ENCODE measurements around the gene SLC39A11. TPM values are rescaled to one million over a fixed set of nuclear protein-coding genes. Genes with fewer than 3 reads are reported as not detected.

The SLC39A11 gene
- total RNA-seq, 1 donor from 2014 or later: 26.0 TPM

GRCh38 chr17:73091770-73092522 lies 542 bp downstream of the SLC39A11 start:
- peak in 1 of 2 experiments; percentile 45 for DNase-seq (ENCODE audit: low spot score in 2 of 2, unreplicated experiment in 2 of 2)
- Mint-ChIP-seq H3K27me3 (ENCODE audit: low read depth) (peaks cover 11% of the 10 kb centered on the region), H3K4me1 (peaks cover 11% of the 10 kb centered on the region), H3K9me3 (no peaks in the 10 kb centered on the region), H3K4me3 (peak overlapping the region; percentile 96), H3K27ac (peak overlapping the region; percentile 90), H3K36me3 (peaks cover 7% of the 10 kb centered on the region)
- TF ChIP-seq CTCF (IDR thresholded peaks at IDR 0.05; ENCODE audit: unreplicated experiment): no peak

- H3K36me3 Mint-ChIP-seq: peaks cover 7% of the 10 kb centered on the region
- H3K9me3 Mint-ChIP-seq: no peaks in the 10 kb centered on the region
- peak overlapping the region; percentile 96 for H3K4me3 Mint-ChIP-seq
- no peak for TF ChIP-seq CTCF (IDR thresholded peaks at IDR 0.05; ENCODE audit: unreplicated experiment)
- no peak for DNase-seq (ENCODE audit: low spot score in 2 of 2, unreplicated experiment in 2 of 2)
- peaks cover 9% of the 10 kb centered on the region for H3K27me3 Mint-ChIP-seq (ENCODE audit: low read depth)
- H3K4me1 Mint-ChIP-seq: peaks cover 11% of the 10 kb centered on the region
- no peak overlapping the region for H3K27ac Mint-ChIP-seq
These were observed 1.1 kb downstream of the SLC39A11 start for GRCh38 chr17:73091410-73091769.

GRCh38 chr17:73090396-73091202 lies 1.9 kb downstream of the SLC39A11 start:
- H3K4me3 Mint-ChIP-seq: no peak overlapping the region
- no peaks in the 10 kb centered on the region for H3K9me3 Mint-ChIP-seq
- no peak overlapping the region for H3K27ac Mint-ChIP-seq
- no peak for DNase-seq (ENCODE audit: low spot score in 2 of 2, unreplicated experiment in 2 of 2)
- H3K27me3 Mint-ChIP-seq (ENCODE audit: low read depth): peaks cover 5% of the 10 kb centered on the region
- peaks cover 11% of the 10 kb centered on the region for H3K4me1 Mint-ChIP-seq
- TF ChIP-seq CTCF (IDR thresholded peaks at IDR 0.05; ENCODE audit: unreplicated experiment): no peak
- H3K36me3 Mint-ChIP-seq: peaks cover 14% of the 10 kb centered on the region

GRCh38 chr17:73089322-73090317 lies 2.9 kb downstream of the SLC39A11 start:
- no peak overlapping the region for H3K27ac Mint-ChIP-seq

More at GRCh38 chr17:73089322-73090317, 2.9 kb downstream of the SLC39A11 start:
- DNase-seq (ENCODE audit: low spot score in 2 of 2, unreplicated experiment in 2 of 2): no peak
- Mint-ChIP-seq H3K36me3 (peaks cover 20% of the 10 kb centered on the region), H3K4me3 (no peak overlapping the region), H3K9me3 (no peaks in the 10 kb centered on the region), H3K4me1 (peaks cover 11% of the 10 kb centered on the region), H3K27me3 (ENCODE audit: low read depth) (no peaks in the 10 kb centered on the region)
- no peak for TF ChIP-seq CTCF (IDR thresholded peaks at IDR 0.05; ENCODE audit: unreplicated experiment)
